Measurements from ENCODE around the gene CCDC38. TPM values are rescaled to one million over a fixed set of nuclear protein-coding genes. Genes with fewer than 3 reads are reported as not detected.

CCDC38 gene
- total and polyA plus RNA-seq, 3 donors from 2014 or later = 7.7 to 31.8 (median 25.8) TPM

DNA sequence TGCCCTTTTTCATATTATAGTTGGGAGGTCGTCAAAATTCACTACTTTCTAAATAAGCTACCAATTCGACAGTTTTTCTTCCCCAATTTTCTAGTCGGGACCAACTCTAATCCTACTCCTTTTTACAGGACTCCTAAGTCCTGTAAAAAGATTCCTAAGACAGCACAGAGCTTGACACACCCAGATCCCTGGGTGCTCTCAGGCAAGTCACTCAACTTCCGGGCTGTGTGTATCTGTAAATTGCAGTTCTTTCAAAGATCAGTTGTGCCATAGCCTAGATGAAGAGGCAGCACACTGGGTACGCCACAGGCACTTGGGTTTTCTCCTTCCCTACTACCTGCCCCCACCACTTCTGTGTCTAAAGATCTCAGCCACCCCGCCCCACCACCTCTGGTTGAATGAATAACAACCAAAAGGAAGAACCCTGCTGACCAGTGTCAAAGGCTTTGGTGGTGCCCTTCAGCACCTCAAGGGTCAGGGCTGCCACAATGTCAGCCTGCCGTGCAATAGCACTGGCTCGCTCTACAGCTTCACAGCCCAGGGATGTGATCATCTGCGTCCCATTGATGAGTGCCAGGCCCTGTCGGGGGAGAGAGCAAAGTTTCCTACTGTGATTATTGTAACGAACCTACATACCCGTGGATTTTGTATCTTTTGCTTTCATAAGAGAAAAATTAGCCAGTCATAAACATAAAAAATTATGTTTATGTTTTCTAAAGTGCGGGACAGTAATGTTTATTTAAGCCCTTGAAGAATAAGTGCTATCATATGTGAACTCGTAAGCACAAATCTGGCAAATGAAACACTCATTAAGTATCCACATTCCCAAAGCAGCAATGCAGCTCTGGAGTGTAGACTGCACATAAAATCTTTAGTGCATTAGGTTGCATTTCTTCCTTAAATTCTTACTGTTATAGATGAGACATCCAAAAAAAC, 44.5 kb upstream of the CCDC38 start:
- TF ChIP-seq CTCF (IDR thresholded peaks at IDR 0.05) (no peak), POLR2A (IDR thresholded peaks at IDR 0.05) (no peak)
- H3K4me1 ChIP-seq = no peaks in the 10 kb centered on the region
- H3K9me3 ChIP-seq = no peaks in the 10 kb centered on the region
- no peak overlapping the region for H3K27ac ChIP-seq
- intact Hi-C loops (cut with DNase I; ENCODE audit: low total_unique reads) = no loop called here
- no peaks in the 10 kb centered on the region for H3K36me3 ChIP-seq (ENCODE audit: low read depth, missing control alignments)
- no peak for DNase-seq
- no peak overlapping the region for H3K4me3 ChIP-seq
- H3K27me3 ChIP-seq = no peaks in the 10 kb centered on the region
- 82 to 90% methylated on average over 14 of the region's 14 CpGs for WGBS, 2 donors

DNA sequence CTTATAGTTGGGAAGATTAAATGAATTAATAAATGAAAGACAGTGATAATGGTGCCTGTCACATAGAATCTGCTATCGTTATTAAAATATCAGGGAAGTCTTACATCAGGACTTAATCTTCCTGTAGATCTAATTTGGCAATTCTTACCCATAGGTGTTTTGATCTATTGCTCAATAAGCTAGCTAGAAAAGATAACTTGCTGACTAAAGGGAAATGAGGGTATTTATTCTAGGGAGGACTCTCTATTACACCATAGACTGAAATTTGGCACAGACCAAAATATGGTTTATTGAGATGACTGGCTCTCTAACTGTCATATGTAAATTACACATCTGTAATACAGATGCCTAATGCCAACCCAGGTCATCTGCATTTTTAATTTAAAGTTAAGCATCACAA, 42.3 kb upstream of the CCDC38 start:
- DNase-seq = no peak
- H3K4me1 ChIP-seq = no peaks in the 10 kb centered on the region
- no peak overlapping the region for H3K4me3 ChIP-seq
- intact Hi-C loops (cut with DNase I; ENCODE audit: low total_unique reads) = no loop called here
- TF ChIP-seq POLR2A (IDR thresholded peaks at IDR 0.05) (no peak), CTCF (IDR thresholded peaks at IDR 0.05) (no peak)
- H3K27me3 ChIP-seq = no peaks in the 10 kb centered on the region
- H3K9me3 ChIP-seq = no peaks in the 10 kb centered on the region
- no peak overlapping the region for H3K27ac ChIP-seq
- H3K36me3 ChIP-seq (ENCODE audit: low read depth, missing control alignments) = no peaks in the 10 kb centered on the region
- 84 to 94% methylated on average over 1 of the region's 1 CpG for WGBS, 2 donors

- Histone ChIP-seq H3K36me3 (ENCODE audit: low read depth, missing control alignments) (no peaks in the 10 kb centered on the region), H3K27ac (no peak overlapping the region), H3K4me3 (no peak overlapping the region), H3K4me1 (no peaks in the 10 kb centered on the region), H3K27me3 (no peaks in the 10 kb centered on the region), H3K9me3 (no peaks in the 10 kb centered on the region)
- intact Hi-C loops (cut with DNase I; ENCODE audit: low total_unique reads) = no loop called here
- no peak for DNase-seq
- WGBS, 2 donors = 92 to 94% methylated on average over 1 of the region's 1 CpG
- TF ChIP-seq POLR2A (IDR thresholded peaks at IDR 0.05) (no peak), CTCF (IDR thresholded peaks at IDR 0.05) (no peak)
These were observed 40.2 kb upstream of the CCDC38 start for GRCh38 chr12:95982602-95983001.

- 94 to 96% methylated on average over 5 of the region's 5 CpGs for WGBS, 2 donors
- H3K27me3 ChIP-seq = no peaks in the 10 kb centered on the region
- no peaks in the 10 kb centered on the region for H3K9me3 ChIP-seq
- no peaks in the 10 kb centered on the region for H3K36me3 ChIP-seq (ENCODE audit: low read depth, missing control alignments)
- no peak overlapping the region for H3K4me3 ChIP-seq
- no peaks in the 10 kb centered on the region for H3K4me1 ChIP-seq
- DNase-seq = no peak
- TF ChIP-seq CTCF (IDR thresholded peaks at IDR 0.05) (no peak), POLR2A (IDR thresholded peaks at IDR 0.05) (no peak)
- intact Hi-C loops (cut with DNase I; ENCODE audit: low total_unique reads) = no loop called here
- no peak overlapping the region for H3K27ac ChIP-seq
These were observed 38.0 kb upstream of the CCDC38 start for GRCh38 chr12:95980437-95980836.

DNA sequence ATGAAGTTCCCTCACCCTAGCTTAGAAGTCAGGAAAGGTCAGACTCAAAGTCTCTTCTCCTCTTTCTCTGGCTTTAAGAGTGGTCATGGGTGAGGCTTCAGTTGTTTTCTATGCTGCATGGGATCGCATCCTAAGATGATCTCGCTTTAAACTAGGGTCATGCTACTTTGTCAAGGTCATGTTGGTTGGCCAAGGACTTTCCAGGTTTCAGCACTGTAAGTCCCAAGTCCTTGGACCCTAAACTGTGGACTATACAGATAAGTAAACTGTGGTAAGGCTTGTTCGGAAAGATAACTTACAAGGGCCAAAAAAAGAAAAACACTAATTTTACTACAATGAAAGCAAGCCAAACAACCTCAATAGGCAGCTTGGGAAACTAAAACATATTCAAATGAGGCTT, 36.4 kb upstream of the CCDC38 start:
- Histone ChIP-seq H3K27me3 (no peaks in the 10 kb centered on the region), H3K27ac (no peak overlapping the region), H3K4me1 (no peaks in the 10 kb centered on the region), H3K9me3 (no peaks in the 10 kb centered on the region), H3K36me3 (ENCODE audit: low read depth, missing control alignments) (no peaks in the 10 kb centered on the region), H3K4me3 (no peak overlapping the region)
- WGBS, 2 donors = 71 to 81% methylated on average over 3 of the region's 3 CpGs
- intact Hi-C loops (cut with DNase I; ENCODE audit: low total_unique reads) = no loop called here
- no peak for TF ChIP-seq CTCF (IDR thresholded peaks at IDR 0.05)
- no peak for TF ChIP-seq POLR2A (IDR thresholded peaks at IDR 0.05)
- no peak for DNase-seq
